ENCODE results near the gene SMIM5.

SMIM5 gene

DNA sequence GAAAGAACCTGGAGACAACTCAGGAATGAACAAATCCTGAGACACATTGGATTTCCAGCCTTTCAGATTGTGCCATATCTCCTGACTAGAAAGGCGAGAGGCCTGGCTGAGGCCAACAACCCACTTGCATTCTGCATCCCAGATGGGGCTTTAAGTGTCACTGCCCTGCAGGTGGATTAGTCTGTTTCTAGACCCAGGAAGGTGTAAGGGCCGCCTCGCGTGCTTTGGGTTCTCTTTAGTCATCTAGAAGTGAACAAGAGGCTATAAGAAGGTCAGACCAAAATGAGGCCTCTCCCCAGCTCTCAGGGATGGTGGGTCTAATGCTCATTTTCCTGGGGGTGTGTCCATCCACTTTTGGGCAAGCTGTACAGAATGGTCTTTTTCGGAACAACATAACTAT is 38.8 kb downstream of the SMIM5 start:
- Histone ChIP-seq H2BK5ac (ENCODE audit: low read depth, low read length, poor library complexity, severe bottlenecking) (no peak overlapping the region), H3K4ac (ENCODE audit: low read depth in 1 of 2, low read length in 2 of 2) (no peak overlapping the region), H2AFZ (ENCODE audit: low read depth, low read length) (no peak overlapping the region), H3K23ac (ENCODE audit: low read length in 2 of 2) (no peak overlapping the region), H3K14ac (ENCODE audit: low read length in 2 of 2) (no peak overlapping the region), H3K18ac (ENCODE audit: low read depth in 1 of 2, low read length in 2 of 2) (no peak overlapping the region), H3K79me1 (replicated peaks; ENCODE audit: low read length, poor library complexity, severe bottlenecking) (peaks cover 5% of the 10 kb centered on the region), H2BK120ac (ENCODE audit: low read depth, low read length) (no peak overlapping the region), H4K8ac (ENCODE audit: low read length) (no peak overlapping the region), H3K9ac (ENCODE audit: low read length) (no peak overlapping the region), H3K27ac (ENCODE audit: low read length, poor library complexity, severe bottlenecking) (no peak overlapping the region), H3K36me3 (ENCODE audit: control insufficient read depth in 1 of 2, insufficient read depth in 2 of 2, low read depth in 1 of 2, low read length in 2 of 2) (peaks cover 37 to 66% of the 10 kb centered on the region in 2 experiments), H2BK12ac (ENCODE audit: low read length in 2 of 2) (no peak overlapping the region), H3K4me1 (ENCODE audit: control insufficient read depth, insufficient read depth, low read depth, low read length) (peaks cover 5% of the 10 kb centered on the region), H2BK15ac (ENCODE audit: low read depth, poor library complexity, severe bottlenecking) (no peak overlapping the region), H4K91ac (ENCODE audit: low read length) (no peak overlapping the region), H2AK5ac (ENCODE audit: low read length, severe bottlenecking) (no peak overlapping the region), H3K4me3 (ENCODE audit: insufficient read depth in 1 of 2, low read depth in 1 of 2, low read length in 2 of 2) (no peak overlapping the region), H3K4me2 (ENCODE audit: low read length, poor library complexity, severe bottlenecking) (no peak overlapping the region), H3K9me3 (ENCODE audit: control insufficient read depth, low read length) (no peaks in the 10 kb centered on the region), H3K27me3 (ENCODE audit: control insufficient read depth in 1 of 2, insufficient read depth in 1 of 2, low read length in 2 of 2) (no peaks in the 10 kb centered on the region)
- no peak for DNase-seq
- WGBS: 98% methylated on average over 4 of the region's 5 CpGs

DNA sequence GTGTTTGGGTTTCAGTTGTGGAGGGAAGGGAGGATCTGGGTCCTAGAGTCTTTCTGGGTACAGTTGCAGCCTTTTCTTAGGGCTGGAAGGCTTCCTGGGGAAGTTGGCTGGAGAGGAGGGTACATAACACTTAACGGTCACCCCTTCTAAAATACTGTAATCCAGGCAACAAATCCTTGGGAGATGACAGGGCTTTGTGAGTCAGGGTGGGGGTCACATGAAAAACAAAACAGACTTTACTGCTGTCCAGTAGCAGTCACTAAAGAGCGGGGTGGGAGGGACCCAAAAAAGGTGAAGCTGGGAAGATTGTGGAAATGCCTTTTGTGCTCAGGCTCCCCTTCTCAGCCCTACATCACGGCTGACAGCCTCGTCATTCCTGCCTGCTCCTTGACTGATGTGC is 40.3 kb downstream of the SMIM5 start:
- Histone ChIP-seq H2BK15ac (ENCODE audit: low read depth, poor library complexity, severe bottlenecking) (no peak overlapping the region), H2BK120ac (ENCODE audit: low read depth, low read length) (no peak overlapping the region), H3K14ac (ENCODE audit: low read length in 2 of 2) (no peak overlapping the region), H3K4me3 (ENCODE audit: insufficient read depth in 1 of 2, low read depth in 1 of 2, low read length in 2 of 2) (no peak overlapping the region), H2BK12ac (ENCODE audit: low read length in 2 of 2) (no peak overlapping the region), H3K36me3 (ENCODE audit: control insufficient read depth in 1 of 2, insufficient read depth in 2 of 2, low read depth in 1 of 2, low read length in 2 of 2) (peaks cover 40 to 70% of the 10 kb centered on the region in 2 experiments), H3K4me2 (ENCODE audit: low read length, poor library complexity, severe bottlenecking) (no peak overlapping the region), H3K27ac (ENCODE audit: low read length, poor library complexity, severe bottlenecking) (peak overlapping the region; percentile 15), H3K9me3 (ENCODE audit: control insufficient read depth, low read length) (no peaks in the 10 kb centered on the region), H3K4ac (ENCODE audit: low read depth in 1 of 2, low read length in 2 of 2) (no peak overlapping the region), H2AFZ (ENCODE audit: low read depth, low read length) (no peak overlapping the region), H4K8ac (ENCODE audit: low read length) (no peak overlapping the region), H2AK5ac (ENCODE audit: low read length, severe bottlenecking) (peak overlapping the region; percentile 26), H3K4me1 (ENCODE audit: control insufficient read depth, insufficient read depth, low read depth, low read length) (peaks cover 5% of the 10 kb centered on the region), H3K79me1 (replicated peaks; ENCODE audit: low read length, poor library complexity, severe bottlenecking) (peaks cover 7% of the 10 kb centered on the region), H3K9ac (ENCODE audit: low read length) (no peak overlapping the region), H3K18ac (ENCODE audit: low read depth in 1 of 2, low read length in 2 of 2) (no peak overlapping the region), H3K27me3 (ENCODE audit: control insufficient read depth in 1 of 2, insufficient read depth in 1 of 2, low read length in 2 of 2) (no peaks in the 10 kb centered on the region), H2BK5ac (ENCODE audit: low read depth, low read length, poor library complexity, severe bottlenecking) (no peak overlapping the region), H3K23ac (ENCODE audit: low read length in 2 of 2) (no peak overlapping the region), H4K91ac (ENCODE audit: low read length) (no peak overlapping the region)
- DNase-seq: no peak
- WGBS: 100% methylated on average over 1 of the region's 4 CpGs

DNA sequence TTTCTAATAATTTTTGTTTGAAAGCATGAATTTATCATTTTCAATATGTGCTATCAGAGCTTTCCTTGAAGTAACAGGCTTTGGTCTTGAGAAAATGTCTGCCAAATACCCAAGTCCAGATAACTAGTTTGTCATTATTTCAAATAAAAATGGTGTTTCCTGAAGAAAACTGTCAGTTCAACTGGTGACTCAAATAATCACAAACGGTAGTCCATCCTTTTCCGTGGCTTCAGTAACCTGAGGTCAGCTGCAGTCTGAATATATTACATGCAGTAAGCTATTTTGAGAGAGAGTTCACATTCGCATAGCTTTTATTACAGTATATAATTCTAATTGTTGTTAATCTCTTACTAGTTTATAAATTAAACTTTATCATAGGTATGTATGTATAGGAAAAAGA is 43.2 kb downstream of the SMIM5 start:
- Histone ChIP-seq H2BK5ac (ENCODE audit: low read depth, low read length, poor library complexity, severe bottlenecking) (no peak overlapping the region), H3K4ac (ENCODE audit: low read depth in 1 of 2, low read length in 2 of 2) (no peak overlapping the region), H3K79me1 (replicated peaks; ENCODE audit: low read length, poor library complexity, severe bottlenecking) (peaks cover 12% of the 10 kb centered on the region), H3K9me3 (ENCODE audit: control insufficient read depth, low read length) (no peaks in the 10 kb centered on the region), H3K4me3 (ENCODE audit: insufficient read depth in 1 of 2, low read depth in 1 of 2, low read length in 2 of 2) (no peak overlapping the region), H3K4me2 (ENCODE audit: low read length, poor library complexity, severe bottlenecking) (no peak overlapping the region), H3K27ac (ENCODE audit: low read length, poor library complexity, severe bottlenecking) (no peak overlapping the region), H2AK5ac (ENCODE audit: low read length, severe bottlenecking) (no peak overlapping the region), H4K8ac (ENCODE audit: low read length) (no peak overlapping the region), H3K14ac (ENCODE audit: low read length in 2 of 2) (no peak overlapping the region), H4K91ac (ENCODE audit: low read length) (no peak overlapping the region), H3K36me3 (ENCODE audit: control insufficient read depth in 1 of 2, insufficient read depth in 2 of 2, low read depth in 1 of 2, low read length in 2 of 2) (peaks cover 35 to 70% of the 10 kb centered on the region in 2 experiments), H2BK12ac (ENCODE audit: low read length in 2 of 2) (no peak overlapping the region), H3K27me3 (ENCODE audit: control insufficient read depth in 1 of 2, insufficient read depth in 1 of 2, low read length in 2 of 2) (no peaks in the 10 kb centered on the region), H2BK15ac (ENCODE audit: low read depth, poor library complexity, severe bottlenecking) (no peak overlapping the region), H2AFZ (ENCODE audit: low read depth, low read length) (no peak overlapping the region), H2BK120ac (ENCODE audit: low read depth, low read length) (no peak overlapping the region), H3K23ac (ENCODE audit: low read length in 2 of 2) (no peak overlapping the region), H3K18ac (ENCODE audit: low read depth in 1 of 2, low read length in 2 of 2) (no peak overlapping the region), H3K9ac (ENCODE audit: low read length) (no peak overlapping the region), H3K4me1 (ENCODE audit: control insufficient read depth, insufficient read depth, low read depth, low read length) (peaks cover 16% of the 10 kb centered on the region)
- WGBS: no CpG with 5 or more reads among the region's 3 CpGs
- no peak for DNase-seq

DNA sequence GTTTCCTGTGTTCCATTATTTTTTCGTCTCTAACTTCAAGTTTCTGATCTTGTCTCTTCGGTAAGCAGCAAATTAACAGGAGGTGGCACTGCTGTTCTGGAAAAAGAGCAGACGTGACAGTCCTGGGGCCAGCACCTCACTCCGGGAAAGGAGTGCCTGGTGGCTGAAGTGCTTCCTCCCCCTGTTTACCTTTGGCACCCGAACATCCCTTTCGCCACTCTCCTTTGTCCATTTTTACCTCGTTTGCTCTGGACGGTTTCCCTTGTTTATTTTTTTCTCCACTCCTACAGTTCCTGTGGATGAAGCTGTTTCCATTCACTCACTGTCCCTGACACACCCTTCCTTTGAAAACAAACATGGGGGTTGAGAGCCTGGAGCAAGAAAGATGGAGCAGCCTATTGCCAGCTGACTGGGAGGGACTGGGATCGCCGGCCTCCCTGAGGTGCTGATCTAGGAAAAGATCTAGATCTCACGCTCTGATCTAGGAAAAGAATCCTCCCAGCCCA is 46.5 kb downstream of the SMIM5 start:
- H3K14ac ChIP-seq (ENCODE audit: low read length in 2 of 2): no peak overlapping the region
- peak overlapping the region; percentile 95 for H2AK5ac ChIP-seq (ENCODE audit: low read length, severe bottlenecking)
- H3K23ac ChIP-seq (ENCODE audit: low read length in 2 of 2): no peak overlapping the region
- no peak overlapping the region for H3K18ac ChIP-seq (ENCODE audit: low read depth in 1 of 2, low read length in 2 of 2)
- H3K9ac ChIP-seq (ENCODE audit: low read length): no peak overlapping the region
- H2BK15ac ChIP-seq (ENCODE audit: low read depth, poor library complexity, severe bottlenecking): no peak overlapping the region
- no peak overlapping the region for H3K4ac ChIP-seq (ENCODE audit: low read depth in 1 of 2, low read length in 2 of 2)
- no peaks in the 10 kb centered on the region for H3K9me3 ChIP-seq (ENCODE audit: control insufficient read depth, low read length)
- H4K8ac ChIP-seq (ENCODE audit: low read length): no peak overlapping the region
- WGBS: 77% methylated on average over 11 of the region's 11 CpGs
- H3K36me3 ChIP-seq (ENCODE audit: control insufficient read depth in 1 of 2, insufficient read depth in 2 of 2, low read depth in 1 of 2, low read length in 2 of 2): peaks cover 14 to 47% of the 10 kb centered on the region in 2 experiments
- peaks cover 9% of the 10 kb centered on the region for H3K79me1 ChIP-seq (replicated peaks; ENCODE audit: low read length, poor library complexity, severe bottlenecking)
- H3K4me2 ChIP-seq (ENCODE audit: low read length, poor library complexity, severe bottlenecking): no peak overlapping the region
- H3K4me3 ChIP-seq (ENCODE audit: insufficient read depth in 1 of 2, low read depth in 1 of 2, low read length in 2 of 2): no peak overlapping the region
- DNase-seq: peak; percentile 32
- H3K27ac ChIP-seq (ENCODE audit: low read length, poor library complexity, severe bottlenecking): peak overlapping the region; percentile 89
- no peaks in the 10 kb centered on the region for H3K27me3 ChIP-seq (ENCODE audit: control insufficient read depth in 1 of 2, insufficient read depth in 1 of 2, low read length in 2 of 2)
- no peak overlapping the region for H2BK5ac ChIP-seq (ENCODE audit: low read depth, low read length, poor library complexity, severe bottlenecking)
- peaks cover 24% of the 10 kb centered on the region for H3K4me1 ChIP-seq (ENCODE audit: control insufficient read depth, insufficient read depth, low read depth, low read length)
- no peak overlapping the region for H2AFZ ChIP-seq (ENCODE audit: low read depth, low read length)
- H2BK120ac ChIP-seq (ENCODE audit: low read depth, low read length): no peak overlapping the region
- H4K91ac ChIP-seq (ENCODE audit: low read length): no peak overlapping the region
- H2BK12ac ChIP-seq (ENCODE audit: low read length in 2 of 2): no peak overlapping the region
